Osteoblast (primary cell): ENCODE data around the gene UQCC5. TPM values are rescaled to one million over a fixed set of nuclear protein-coding genes. Genes with fewer than 3 reads are reported as not detected.

Experiments
- DNase-seq: peaks from one replicate; pipeline ENCODE4 v3.0.0; 2011; ENCODE audit warnings: low spot score, mixed read lengths; ENCODE audit not compliant: insufficient read length; ENCODE audit errors: missing footprints
- H2AFZ ChIP-seq: 2 replicates; pipeline ENCODE4 v1.6.0; 2011; ENCODE audit warnings: mild to moderate bottlenecking, low read length
- H3K27ac ChIP-seq: 2 replicates; pipeline ENCODE4 v1.5.1; 2011; ENCODE audit warnings: mild to moderate bottlenecking, low read depth, low read length, moderate library complexity
- H3K27me3 ChIP-seq: 2 replicates; pipeline ENCODE4 v1.6.0; 2012; ENCODE audit warnings: mild to moderate bottlenecking, control low read depth, inconsistent platforms, low read length, moderate library complexity; ENCODE audit not compliant: insufficient read depth
- H3K36me3 ChIP-seq: 2 replicates; pipeline ENCODE4 v1.5.1; 2011; ENCODE audit warnings: mild to moderate bottlenecking, low read length, control low read depth, moderate library complexity; ENCODE audit not compliant: insufficient read depth
- H3K4me1 ChIP-seq: 2 replicates; pipeline ENCODE4 v1.5.1; 2011; ENCODE audit warnings: mild to moderate bottlenecking, low read length, control low read depth, moderate library complexity; ENCODE audit not compliant: insufficient read depth
- H3K4me2 ChIP-seq: 2 replicates; pipeline ENCODE4 v1.6.0; 2011; ENCODE audit warnings: mild to moderate bottlenecking, low read length; ENCODE audit not compliant: insufficient read depth
- H3K4me3 ChIP-seq: fragments of 200-600 bp; sonication (generic); 3 replicates; pipeline ENCODE4 v1.5.1; 2012; ENCODE audit warnings: mild to moderate bottlenecking, low read length, inconsistent platforms; ENCODE audit not compliant: insufficient read depth
- H3K79me2 ChIP-seq: 2 replicates; pipeline ENCODE4 v1.6.0; 2012; ENCODE audit warnings: mild to moderate bottlenecking, low read length, control low read depth, inconsistent platforms; ENCODE audit not compliant: insufficient read depth
- H3K9me3 ChIP-seq: 2 replicates; pipeline ENCODE4 v1.5.1; 2011; ENCODE audit warnings: low read depth, low read length, control low read depth
- H4K20me1 ChIP-seq: 2 replicates; pipeline ENCODE4 v1.6.0; 2012; ENCODE audit warnings: mild to moderate bottlenecking, low read length, control low read depth; ENCODE audit not compliant: insufficient read depth
- CTCF ChIP-seq: IDR thresholded peaks from 2 replicates; pipeline ENCODE4 v1.5.1; 2011; ENCODE audit warnings: mild to moderate bottlenecking, low read depth, low read length, moderate library complexity; ENCODE audit errors: extremely low read depth
- total RNA-seq: library from RNA; depleted of rRNA; stranded (reverse); fragments of >200 nt; gene quantifications from 2 replicates; pipeline ENCODE4 v1.2.3, GENCODE V29; 2012

The UQCC5 gene
- total RNA-seq, 1 donor: 8.3 TPM

- no peak for TF ChIP-seq CTCF
- no peak overlapping the region for H3K4me3 ChIP-seq
- no peaks in the 10 kb centered on the region for H3K27me3 ChIP-seq
- H4K20me1 ChIP-seq: peaks cover 26% of the 10 kb centered on the region
- no peak for DNase-seq
- peaks cover 75% of the 10 kb centered on the region for H3K36me3 ChIP-seq
- H3K9me3 ChIP-seq: no peaks in the 10 kb centered on the region
- H2AFZ ChIP-seq: no peak overlapping the region
- peaks cover 24% of the 10 kb centered on the region for H3K79me2 ChIP-seq
- no peak overlapping the region for H3K4me2 ChIP-seq
- H3K27ac ChIP-seq: no peak overlapping the region
- peaks cover 16% of the 10 kb centered on the region for H3K4me1 ChIP-seq
Observed at GRCh38 chr3:52554026-52554755, 17.8 kb downstream of the UQCC5 start.

GRCh38 chr3:52555056-52555455, 18.7 kb downstream of the UQCC5 start:
- Histone ChIP-seq H4K20me1 (peaks cover 26% of the 10 kb centered on the region), H3K79me2 (peaks cover 24% of the 10 kb centered on the region), H3K4me2 (no peak overlapping the region), H3K4me1 (peaks cover 16% of the 10 kb centered on the region), H3K4me3 (no peak overlapping the region), H2AFZ (no peak overlapping the region), H3K27ac (no peak overlapping the region), H3K27me3 (no peaks in the 10 kb centered on the region), H3K9me3 (no peaks in the 10 kb centered on the region), H3K36me3 (peaks cover 75% of the 10 kb centered on the region)
- no peak for DNase-seq
- TF ChIP-seq CTCF: no peak

GRCh38 chr3:52557011-52557960, 20.9 kb downstream of the UQCC5 start:
- peaks cover 20% of the 10 kb centered on the region for H4K20me1 ChIP-seq
- TF ChIP-seq CTCF: no peak
- no peak overlapping the region for H2AFZ ChIP-seq
- no peak overlapping the region for H3K27ac ChIP-seq
- H3K4me3 ChIP-seq: no peak overlapping the region
- H3K27me3 ChIP-seq: no peaks in the 10 kb centered on the region
- DNase-seq: no peak
- H3K4me2 ChIP-seq: no peak overlapping the region
- H3K79me2 ChIP-seq: peaks cover 19% of the 10 kb centered on the region
- H3K9me3 ChIP-seq: no peaks in the 10 kb centered on the region
- peaks cover 22% of the 10 kb centered on the region for H3K4me1 ChIP-seq
- H3K36me3 ChIP-seq: peaks cover 63% of the 10 kb centered on the region

- no peak for TF ChIP-seq CTCF
- Histone ChIP-seq H4K20me1 (peaks cover 15% of the 10 kb centered on the region), H3K4me3 (no peak overlapping the region), H2AFZ (no peak overlapping the region), H3K27me3 (no peaks in the 10 kb centered on the region), H3K36me3 (peaks cover 64% of the 10 kb centered on the region), H3K9me3 (no peaks in the 10 kb centered on the region), H3K27ac (no peak overlapping the region), H3K79me2 (peaks cover 13% of the 10 kb centered on the region), H3K4me2 (no peak overlapping the region), H3K4me1 (peaks cover 22% of the 10 kb centered on the region)
- no peak for DNase-seq
Observed at GRCh38 chr3:52558436-52558835, 22.0 kb downstream of the UQCC5 start.
